Urinary bladder (tissue), 4 donors: ENCODE results near the gene SLAMF7. TPM values are rescaled to one million over a fixed set of nuclear protein-coding genes. Genes with fewer than 3 reads are reported as not detected.

Source experiments
- DNase-seq: peaks from one replicate; pipeline ENCODE4 v3.0.0-alpha.2; 2015; ENCODE audit errors: extremely low spot score
- H3K27ac ChIP-seq: one replicate; pipeline ENCODE4 v1.5.1; 2013; ENCODE audit warnings: low read depth, mild to moderate bottlenecking, moderate library complexity
- H3K36me3 ChIP-seq: one replicate; pipeline ENCODE4 v1.6.1; 2013; ENCODE audit warnings: mild to moderate bottlenecking, moderate library complexity; ENCODE audit not compliant: insufficient read depth
- H3K4me1 ChIP-seq: one replicate; pipeline ENCODE4 v1.6.1; 2013; ENCODE audit warnings: mild to moderate bottlenecking, moderate library complexity; ENCODE audit not compliant: insufficient read depth
- H3K4me3 ChIP-seq: one replicate; pipeline ENCODE4 v1.5.1; 2013; ENCODE audit warnings: low read depth, low read length
- WGBS: extraction: QIAGEN DNeasy Blood & Tissue Kit; methylation state at CpG from one replicate; pipeline ENCODE4 v1.1.7; 2013; 5-methylcytosine and 5-hydroxymethylcytosine counted together
- polyA plus RNA-seq: library from polyadenylated mRNA; stranded (reverse); fragments of 200-250 nt; gene quantifications from one replicate; pipeline ENCODE4 v1.2.3, GENCODE V29; 2013
- total RNA-seq: library from RNA; depleted of rRNA; stranded (reverse); fragments of >200 nt; gene quantifications from one replicate; pipeline ENCODE4 v1.2.3, GENCODE V29; 2014
- donor health status: healthy with polysubstance abuse.
- donor health status: healthy.

Gene SLAMF7
- total and polyA plus RNA-seq, 2 donors, result 1.5 to 1.6 TPM

- Histone ChIP-seq H3K36me3 (no peaks in the 10 kb centered on the region), H3K4me1 (no peaks in the 10 kb centered on the region), H3K27ac (no peak overlapping the region), H3K4me3 (no peak overlapping the region)
- no peak for DNase-seq
- WGBS, result 88% methylated on average over 5 of the region's 5 CpGs
Measured at GRCh38 chr1:160799641-160800040, 60.6 kb downstream of the SLAMF7 start.

GRCh38 chr1:160800142-160800541 lies 61.1 kb downstream of the SLAMF7 start:
- 98% methylated on average over 1 of the region's 1 CpG for WGBS
- Histone ChIP-seq H3K36me3 (no peaks in the 10 kb centered on the region), H3K27ac (no peak overlapping the region), H3K4me3 (no peak overlapping the region), H3K4me1 (no peaks in the 10 kb centered on the region)
- DNase-seq, result no peak

- Histone ChIP-seq H3K4me3 (no peak overlapping the region), H3K36me3 (no peaks in the 10 kb centered on the region), H3K4me1 (no peaks in the 10 kb centered on the region), H3K27ac (no peak overlapping the region)
- WGBS, result 57% methylated on average over 4 of the region's 4 CpGs
- no peak for DNase-seq
Measured at GRCh38 chr1:160800645-160801408, 61.8 kb downstream of the SLAMF7 start.

- no peak for DNase-seq
- 94% methylated on average over 43 of the region's 43 CpGs for WGBS
- Histone ChIP-seq H3K4me3 (no peak overlapping the region), H3K4me1 (no peaks in the 10 kb centered on the region), H3K36me3 (no peaks in the 10 kb centered on the region), H3K27ac (no peak overlapping the region)
Measured at GRCh38 chr1:160801836-160802580, 63.0 kb downstream of the SLAMF7 start.

Other genes starting within 250 kb of the SLAMF7 start
- 0.53 TPM for gene SLAMF6, start 216.0 kb upstream of the SLAMF7 start, total RNA-seq
- 1.1 TPM for gene SLAMF6, start 216.0 kb upstream of the SLAMF7 start, polyA plus RNA-seq
- gene CD84, start 159.8 kb upstream of the SLAMF7 start, total RNA-seq, result 5.3 TPM
- gene CD84, start 159.8 kb upstream of the SLAMF7 start, polyA plus RNA-seq, result 1.4 TPM
- gene SLAMF1, start 92.2 kb upstream of the SLAMF7 start, total RNA-seq, result 0.21 TPM
- 0.47 TPM for gene SLAMF1, start 92.2 kb upstream of the SLAMF7 start, polyA plus RNA-seq
- gene CD48, start 27.4 kb upstream of the SLAMF7 start, total RNA-seq, result 7.0 TPM
- 7.5 TPM for gene CD48, start 27.4 kb upstream of the SLAMF7 start, polyA plus RNA-seq
- 0.11 TPM for gene LY9, start 56.9 kb downstream of the SLAMF7 start, total RNA-seq
- 0.49 TPM for gene LY9, start 56.9 kb downstream of the SLAMF7 start, polyA plus RNA-seq
- gene CD244, start 123.6 kb downstream of the SLAMF7 start, total RNA-seq, result 0.21 TPM
- 0.89 TPM for gene CD244, start 123.6 kb downstream of the SLAMF7 start, polyA plus RNA-seq
- gene ITLN1, start 145.9 kb downstream of the SLAMF7 start, total RNA-seq, result 3.4 TPM
- 0.56 TPM for gene ITLN1, start 145.9 kb downstream of the SLAMF7 start, polyA plus RNA-seq
- gene ITLN2, start 215.6 kb downstream of the SLAMF7 start, total RNA-seq, result not detected
- gene ITLN2, start 215.6 kb downstream of the SLAMF7 start, polyA plus RNA-seq, result 0.37 TPM